ENCODE results near the gene ADPRH. TPM values are rescaled to one million over a fixed set of nuclear protein-coding genes. Genes with fewer than 3 reads are reported as not detected.

The ADPRH gene
- total and polyA plus RNA-seq, 10 of the 15 experiments (the other 5 are each of a cell fraction or from before 2014, with no cell fraction given) = 2.3 to 32.6 (median 19.0) TPM

DNA sequence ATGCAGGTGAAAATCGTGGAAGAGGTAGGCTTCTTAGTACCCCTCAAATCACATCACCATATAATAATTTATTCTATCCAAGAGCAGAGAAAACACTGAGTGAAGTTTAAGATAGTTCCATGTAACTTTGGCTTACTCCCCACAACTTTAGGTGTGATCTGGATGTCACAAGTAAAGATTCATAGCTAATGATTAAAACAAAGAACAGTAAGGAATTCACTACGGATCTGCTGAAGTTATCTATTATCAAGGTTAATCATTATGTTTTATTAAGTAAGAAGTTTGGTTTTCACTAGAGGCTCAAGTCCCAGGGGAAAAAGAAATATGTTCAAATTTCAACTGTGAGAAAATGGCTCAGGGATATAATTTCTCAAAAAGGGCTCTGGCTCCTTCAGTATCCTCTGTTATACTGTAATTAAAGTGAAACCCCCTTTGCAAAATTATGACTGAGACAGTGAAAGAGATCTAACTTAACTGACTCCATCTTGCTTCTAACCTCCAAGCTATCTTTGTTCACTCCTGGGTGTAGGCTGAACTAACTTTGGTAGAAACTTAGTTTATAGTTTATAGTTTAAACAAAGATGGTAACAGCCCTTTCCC lies 37.0 kb upstream of the ADPRH start (continued):
- no peak for TF ChIP-seq RAD51 (IDR thresholded peaks at IDR 0.05)

DNA sequence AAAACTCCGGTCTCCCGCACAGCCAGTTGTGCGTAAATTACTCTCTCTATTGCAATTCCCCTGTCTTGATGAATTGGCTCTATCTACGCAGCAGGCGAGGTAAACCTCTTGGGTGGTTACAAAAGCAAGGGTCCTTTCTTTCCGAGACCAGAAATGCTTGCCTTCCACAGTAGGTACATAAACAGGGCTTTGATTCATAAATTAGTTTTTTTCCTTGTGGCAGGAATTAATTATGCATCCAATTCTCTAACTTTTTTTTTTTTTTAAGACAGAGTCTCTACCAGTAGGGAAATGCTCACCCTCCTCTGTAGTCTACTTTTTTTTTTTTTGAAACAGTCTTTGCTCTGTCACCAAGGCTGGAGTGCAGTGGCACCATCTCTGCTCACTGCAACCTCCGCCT lies 36.1 kb upstream of the ADPRH start:
- TF ChIP-seq SREBF2 (IDR thresholded peaks at IDR 0.05; ENCODE audit: low read length) = no peak
- TF ChIP-seq, protein P1, sequence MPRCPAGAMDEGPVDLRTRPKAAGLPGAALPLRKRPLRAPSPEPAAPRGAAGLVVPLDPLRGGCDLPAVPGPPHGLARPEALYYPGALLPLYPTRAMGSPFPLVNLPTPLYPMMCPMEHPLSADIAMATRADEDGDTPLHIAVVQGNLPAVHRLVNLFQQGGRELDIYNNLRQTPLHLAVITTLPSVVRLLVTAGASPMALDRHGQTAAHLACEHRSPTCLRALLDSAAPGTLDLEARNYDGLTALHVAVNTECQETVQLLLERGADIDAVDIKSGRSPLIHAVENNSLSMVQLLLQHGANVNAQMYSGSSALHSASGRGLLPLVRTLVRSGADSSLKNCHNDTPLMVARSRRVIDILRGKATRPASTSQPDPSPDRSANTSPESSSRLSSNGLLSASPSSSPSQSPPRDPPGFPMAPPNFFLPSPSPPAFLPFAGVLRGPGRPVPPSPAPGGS (IDR thresholded peaks at IDR 0.05; ENCODE audit: borderline replicate concordance, insufficient read depth, low read depth, low read length, poor library complexity, severe bottlenecking) = peak; percentile 32
- TF ChIP-seq, protein P2, sequence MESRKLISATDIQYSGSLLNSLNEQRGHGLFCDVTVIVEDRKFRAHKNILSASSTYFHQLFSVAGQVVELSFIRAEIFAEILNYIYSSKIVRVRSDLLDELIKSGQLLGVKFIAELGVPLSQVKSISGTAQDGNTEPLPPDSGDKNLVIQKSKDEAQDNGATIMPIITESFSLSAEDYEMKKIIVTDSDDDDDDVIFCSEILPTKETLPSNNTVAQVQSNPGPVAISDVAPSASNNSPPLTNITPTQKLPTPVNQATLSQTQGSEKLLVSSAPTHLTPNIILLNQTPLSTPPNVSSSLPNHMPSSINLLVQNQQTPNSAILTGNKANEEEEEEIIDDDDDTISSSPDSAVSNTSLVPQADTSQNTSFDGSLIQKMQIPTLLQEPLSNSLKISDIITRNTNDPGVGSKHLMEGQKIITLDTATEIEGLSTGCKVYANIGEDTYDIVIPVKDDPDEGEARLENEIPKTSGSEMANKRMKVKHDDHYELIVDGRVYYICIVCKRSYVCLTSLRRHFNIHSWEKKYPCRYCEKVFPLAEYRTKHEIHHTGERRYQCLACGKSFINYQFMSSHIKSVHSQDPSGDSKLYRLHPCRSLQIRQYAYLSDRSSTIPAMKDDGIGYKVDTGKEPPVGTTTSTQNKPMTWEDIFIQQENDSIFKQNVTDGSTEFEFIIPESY (IDR thresholded peaks at IDR 0.05) = peak; percentile 74
- TF ChIP-seq YBX1 (IDR thresholded peaks at IDR 0.05) = no peak
- TF ChIP-seq, protein P3, sequence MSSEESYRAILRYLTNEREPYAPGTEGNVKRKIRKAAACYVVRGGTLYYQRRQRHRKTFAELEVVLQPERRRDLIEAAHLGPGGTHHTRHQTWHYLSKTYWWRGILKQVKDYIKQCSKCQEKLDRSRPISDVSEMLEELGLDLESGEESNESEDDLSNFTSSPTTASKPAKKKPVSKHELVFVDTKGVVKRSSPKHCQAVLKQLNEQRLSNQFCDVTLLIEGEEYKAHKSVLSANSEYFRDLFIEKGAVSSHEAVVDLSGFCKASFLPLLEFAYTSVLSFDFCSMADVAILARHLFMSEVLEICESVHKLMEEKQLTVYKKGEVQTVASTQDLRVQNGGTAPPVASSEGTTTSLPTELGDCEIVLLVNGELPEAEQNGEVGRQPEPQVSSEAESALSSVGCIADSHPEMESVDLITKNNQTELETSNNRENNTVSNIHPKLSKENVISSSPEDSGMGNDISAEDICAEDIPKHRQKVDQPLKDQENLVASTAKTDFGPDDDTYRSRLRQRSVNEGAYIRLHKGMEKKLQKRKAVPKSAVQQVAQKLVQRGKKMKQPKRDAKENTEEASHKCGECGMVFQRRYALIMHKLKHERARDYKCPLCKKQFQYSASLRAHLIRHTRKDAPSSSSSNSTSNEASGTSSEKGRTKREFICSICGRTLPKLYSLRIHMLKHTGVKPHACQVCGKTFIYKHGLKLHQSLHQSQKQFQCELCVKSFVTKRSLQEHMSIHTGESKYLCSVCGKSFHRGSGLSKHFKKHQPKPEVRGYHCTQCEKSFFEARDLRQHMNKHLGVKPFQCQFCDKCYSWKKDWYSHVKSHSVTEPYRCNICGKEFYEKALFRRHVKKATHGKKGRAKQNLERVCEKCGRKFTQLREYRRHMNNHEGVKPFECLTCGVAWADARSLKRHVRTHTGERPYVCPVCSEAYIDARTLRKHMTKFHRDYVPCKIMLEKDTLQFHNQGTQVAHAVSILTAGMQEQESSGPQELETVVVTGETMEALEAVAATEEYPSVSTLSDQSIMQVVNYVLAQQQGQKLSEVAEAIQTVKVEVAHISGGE (CRISPR knock-in tag; IDR thresholded peaks at IDR 0.05) = no peak
- H3K4me2 ChIP-seq (ENCODE audit: control insufficient read depth, insufficient read depth) = peak overlapping the region; percentile 7; the same call in 1 of the 2 replicates
- H3K9me3 ChIP-seq (replicated peaks; ENCODE audit: control insufficient read depth, insufficient read depth, low read length) = no peaks in the 10 kb centered on the region; the same call in 1 of the 3 replicates
- H2AFZ ChIP-seq (ENCODE audit: control insufficient read depth, low read depth, low read length) = no peak overlapping the region
- no peak for FAIRE-seq
- ChIA-PET POLR2A (interaction anchor here (1.1 to 2.3 kb wide), 4 partner anchors 42 to 78 kb away, joined by 3 to 11 read pairs (median 6); partner anchors contain the start of gene TIMMDC1), SMC1A (ENCODE audit: uncharacterized antibody, unreplicated experiment) (interaction anchor here (1.0 to 3.2 kb wide), 8 partner anchors 12 to 129 kb away, joined by 3 to 17 read pairs (median 6); partner anchors contain the start of gene CD80), CTCF (interaction anchor here (1.7 kb wide), 1 partner anchor 138 kb away, joined by 4 read pairs; no protein-coding TSS in a partner anchor), RAD21 (ENCODE audit: unreplicated experiment) (interaction anchor here (1.4 to 6.0 kb wide), 3 partner anchors 39 to 57 kb away, joined by 3 to 27 read pairs (median 8); no protein-coding TSS in a partner anchor)
- intact Hi-C loops (cut with micrococcal nuclease; ENCODE audit: unreplicated experiment) (no loop called here), in situ Hi-C loops (cut with MboI) (no loop called here)
- peaks cover 17% of the 10 kb centered on the region for H3K4me1 ChIP-seq (ENCODE audit: control insufficient read depth, insufficient read depth, low read length)
- H4K20me1 ChIP-seq (ENCODE audit: control insufficient read depth, insufficient read depth) = no peaks in the 10 kb centered on the region
- ATAC-seq = no peak
- peaks cover 88% of the 10 kb centered on the region for H3K79me2 ChIP-seq (ENCODE audit: control insufficient read depth, insufficient read depth, low read length)
- WGBS (ENCODE audit: insufficient coverage, insufficient replicate concordance, low lambda C conversion rate, missing lambda C conversion rate) = 96% methylated on average over 7 of the region's 7 CpGs
- H3K27me3 ChIP-seq (replicated peaks in 1 of 2; ENCODE audit: control insufficient read depth in 2 of 2, insufficient read depth in 2 of 2, low read length in 1 of 2) = no peaks in the 10 kb centered on the region
- BruUV-seq (replicated peaks) = no TSS peak
- H3K27ac ChIP-seq (ENCODE audit: control insufficient read depth, insufficient read depth) = no peak overlapping the region
- H3K9ac ChIP-seq (ENCODE audit: control insufficient read depth, insufficient read depth, low read length) = no peak overlapping the region
- no peak for DNase-seq (ENCODE audit: low read depth, low spot score)
- no peak overlapping the region for H3K4me3 ChIP-seq
- peaks cover 0 to 44% of the 10 kb centered on the region in 2 experiments for H3K36me3 ChIP-seq (ENCODE audit: control insufficient read depth in 2 of 2, insufficient read depth in 2 of 2, low read length in 1 of 2)
